T-cell (primary cell): ENCODE results near the gene BCO2. TPM values are rescaled to one million over a fixed set of nuclear protein-coding genes. Genes with fewer than 3 reads are reported as not detected.
"Not testable (repeated sequence)": the region's sequence is repeated elsewhere in the genome, so short reads cannot be mapped to it uniquely, and the experiment has no call there.

Experiments used
- ATAC-seq, 4 experiments: fragments of 200-7000 bp in 3 of 4; fragments of 150-1000 bp in 1 of 4; cut with Tn5 transposase; replicated peaks in 1 of 4; 1 replicate in 3 of 4; 2 replicates in 1 of 4; pipeline ENCODE4 v1.10.0; 2021; ENCODE audit warnings: moderate library complexity in 3 of 4, mild to moderate bottlenecking in 2 of 4, moderate number of reproducible peaks in 1 of 4
- CTCF ChIA-PET, 2 donors: fragments of 300-600 bp; sonication (Branson Sonifier 250); formaldehyde crosslinking; loops; one replicate each; lab custom pipeline; 2022; ENCODE audit warnings: antibody characterized with exemption in 2 of 2; lab: Charles Lee
- POLR2A ChIA-PET, 2 donors: fragments of 300-600 bp; sonication (Branson Sonifier 250); formaldehyde crosslinking; loops; one replicate each; lab custom pipeline; 2022; ENCODE audit warnings: antibody characterized with exemption in 2 of 2; lab: Charles Lee
- DNase-seq, 35 experiments: peaks; one replicate each; pipeline versions ENCODE4 v3.0.0 to v3.0.0-alpha.2; 2013 to 2023
- H3K27ac ChIP-seq: one replicate; pipeline ENCODE4 v1.5.1; 2013; ENCODE audit warnings: low read length
- H3K27me3 ChIP-seq, 2 experiments: replicated peaks in 1 of 2; 1 replicate in 1 of 2; 2 replicates in 1 of 2; pipeline versions ENCODE4 v1.6.1 to v1.7.0; 2013; ENCODE audit warnings: low read length in 1 of 2, mixed read lengths in 1 of 2; ENCODE audit not compliant: control insufficient read depth in 2 of 2, insufficient read depth in 2 of 2; ENCODE audit errors: extremely low read depth in 1 of 2
- H3K36me3 ChIP-seq, 2 donors: 1 replicate in 1 of 2; 2 replicates in 1 of 2; pipeline versions ENCODE4 v1.6.1 to v1.7.0; 2013; ENCODE audit warnings: low read length in 1 of 2; ENCODE audit not compliant: control insufficient read depth in 2 of 2, insufficient read depth in 1 of 2; ENCODE audit errors: extremely low read depth in 1 of 2
- H3K4me1 ChIP-seq, 2 experiments: 1 replicate in 1 of 2; 2 replicates in 1 of 2; pipeline versions ENCODE4 v1.6.1 to v1.7.0; 2013; ENCODE audit warnings: low read length in 2 of 2, mixed read lengths in 1 of 2; ENCODE audit not compliant: insufficient read depth in 2 of 2, control insufficient read depth in 1 of 2; ENCODE audit errors: extremely low read depth in 1 of 2
- H3K4me3 ChIP-seq, 2 donors: 1 replicate in 1 of 2; 2 replicates in 1 of 2; pipeline versions ENCODE4 v1.5.1 to v1.7.0; 2013; ENCODE audit warnings: mild to moderate bottlenecking in 2 of 2, low read length in 1 of 2, moderate library complexity in 1 of 2; ENCODE audit not compliant: control insufficient read depth in 1 of 2; ENCODE audit errors: extremely low read depth in 1 of 2
- H3K9me3 ChIP-seq: 2 replicates; pipeline ENCODE4 v1.7.0; 2013
- H3K27ac Mint-ChIP-seq, 2 donors: one replicate each; pipeline ENCODE4 v1.8.0; 2020 to 2021; ENCODE audit warnings: mild to moderate bottlenecking in 2 of 2, mixed read lengths in 2 of 2
- H3K27me3 Mint-ChIP-seq, 2 donors: one replicate each; pipeline ENCODE4 v1.8.0; 2021 to 2022; ENCODE audit warnings: mixed read lengths in 2 of 2
- H3K36me3 Mint-ChIP-seq: one replicate; pipeline ENCODE4 v1.8.0; 2021; ENCODE audit warnings: mixed read lengths
- H3K4me1 Mint-ChIP-seq, 3 donors: one replicate each; pipeline ENCODE4 v1.8.0; 2020 to 2022; ENCODE audit warnings: mixed read lengths in 3 of 3, mild to moderate bottlenecking in 1 of 3
- H3K4me3 Mint-ChIP-seq, 3 donors: one replicate each; pipeline ENCODE4 v1.8.0; 2020 to 2022; ENCODE audit warnings: mild to moderate bottlenecking in 3 of 3, mixed read lengths in 3 of 3, moderate library complexity in 3 of 3
- H3K9me3 Mint-ChIP-seq, 3 donors: one replicate each; pipeline ENCODE4 v1.8.0; 2020 to 2022; ENCODE audit warnings: mixed read lengths in 3 of 3
- WGBS: methylation state at CpG from one replicate; pipeline ENCODE4 v1.1.5; 2013; ENCODE audit warnings: missing lambda C conversion rate; ENCODE audit not compliant: insufficient coverage; 5-methylcytosine and 5-hydroxymethylcytosine counted together
- total RNA-seq, 35 experiments: library from RNA in 6 of 35; stranded (reverse) in 6 of 35; fragments of 120-200 nt in 1 of 35; gene quantifications; one replicate each; pipeline versions ENCODE4 v1.2.1 to v1.2.4 and lab custom pipeline; 2013 to 2026

Gene BCO2
- total RNA-seq, 5 donors from 2014 or later (not counting 1 experiment from before 2014, with no cell fraction given): 1.5 to 3.2 (median 1.8) TPM

GRCh38 chr11:112159098-112160065 lies 15.9 kb upstream of the BCO2 start:
- CTCF ChIA-PET: no interaction called here
- Histone ChIP-seq H3K27ac (no peak overlapping the region), H3K9me3 (no peaks in the 10 kb centered on the region), H3K4me3 (no peak overlapping the region), H3K36me3 (peaks cover 0 to 4% of the 10 kb centered on the region in 2 donors), H3K4me1 (no peaks in the 10 kb centered on the region), H3K27me3 (no peaks in the 10 kb centered on the region)
- Mint-ChIP-seq H3K4me1 (peaks cover 0 to 4% (median 3%) of the 10 kb centered on the region in 3 donors), H3K27ac (no peak overlapping the region), H3K36me3 (peaks cover 3% of the 10 kb centered on the region), H3K27me3 (peaks cover 5 to 15% of the 10 kb centered on the region in 2 donors), H3K9me3 (no peaks in the 10 kb centered on the region), H3K4me3 (no peak overlapping the region)
- DNase-seq: no peak
- ATAC-seq: no peak
- 100% methylated on average over 2 of the region's 7 CpGs for WGBS
- POLR2A ChIA-PET: interaction anchor here in 1 of 2 donors (0.6 kb wide), 1 partner anchor 233 kb away, joined by 3 read pairs; no protein-coding TSS in a partner anchor

GRCh38 chr11:112160091-112160848 lies 15.0 kb upstream of the BCO2 start:
- Mint-ChIP-seq H3K27me3 (peaks cover 5 to 15% of the 10 kb centered on the region in 2 donors), H3K9me3 (no peaks in the 10 kb centered on the region), H3K27ac (no peak overlapping the region), H3K4me3 (no peak overlapping the region), H3K4me1 (peaks cover 0 to 4% (median 3%) of the 10 kb centered on the region in 3 donors), H3K36me3 (peaks cover 6% of the 10 kb centered on the region)
- no CpG with 5 or more reads among the region's 2 CpGs for WGBS
- H3K27me3 ChIP-seq: no peaks in the 10 kb centered on the region
- H3K9me3 ChIP-seq: no peaks in the 10 kb centered on the region
- H3K27ac ChIP-seq: no peak overlapping the region
- ChIA-PET POLR2A (interaction anchor here in 1 of 2 donors (0.6 kb wide), 1 partner anchor 234 kb away, joined by 3 read pairs; no protein-coding TSS in a partner anchor), CTCF (no interaction called here)
- no peaks in the 10 kb centered on the region for H3K4me1 ChIP-seq
- H3K4me3 ChIP-seq: no peak overlapping the region
- DNase-seq (no peak), ATAC-seq (no peak)
- peaks cover 0 to 4% of the 10 kb centered on the region in 2 donors for H3K36me3 ChIP-seq

GRCh38 chr11:112161012-112161411 lies 14.3 kb upstream of the BCO2 start:
- Mint-ChIP-seq H3K27me3 (peaks cover 5 to 15% of the 10 kb centered on the region in 2 donors), H3K9me3 (no peaks in the 10 kb centered on the region), H3K4me1 (peaks cover 0 to 4% (median 3%) of the 10 kb centered on the region in 3 donors), H3K4me3 (no peak overlapping the region), H3K27ac (no peak overlapping the region), H3K36me3 (peaks cover 6% of the 10 kb centered on the region)
- H3K9me3 ChIP-seq: no peaks in the 10 kb centered on the region
- DNase-seq: no peak
- ChIA-PET CTCF (no interaction called here), POLR2A (no interaction called here)
- peaks cover 0 to 4% of the 10 kb centered on the region in 2 donors for H3K36me3 ChIP-seq
- no CpG with 5 or more reads among the region's 1 CpG for WGBS
- no peak overlapping the region for H3K4me3 ChIP-seq
- no peak overlapping the region for H3K27ac ChIP-seq
- H3K4me1 ChIP-seq: no peaks in the 10 kb centered on the region
- no peaks in the 10 kb centered on the region for H3K27me3 ChIP-seq
- no peak for ATAC-seq

- H3K4me1 ChIP-seq, POLR2A ChIA-PET, H3K36me3 ChIP-seq, H3K4me3 Mint-ChIP-seq, H3K9me3 ChIP-seq, H3K9me3 Mint-ChIP-seq, CTCF ChIA-PET, H3K27ac ChIP-seq, H3K36me3 Mint-ChIP-seq, H3K4me3 ChIP-seq, H3K27ac Mint-ChIP-seq, ATAC-seq, DNase-seq, H3K27me3 ChIP-seq, H3K4me1 Mint-ChIP-seq: not testable (repeated sequence)
- peaks cover 5 to 17% of the 10 kb centered on the region in 2 donors for H3K27me3 Mint-ChIP-seq
- WGBS: 100% methylated on average over 1 of the region's 1 CpG
Observed at GRCh38 chr11:112162200-112162599, 13.1 kb upstream of the BCO2 start.

GRCh38 chr11:112162761-112163546 lies 12.4 kb upstream of the BCO2 start:
- CTCF ChIA-PET: no interaction called here
- no peak overlapping the region for H3K27ac Mint-ChIP-seq
- WGBS: no CpG with 5 or more reads among the region's 6 CpGs
- H3K27me3 ChIP-seq: peaks cover 0 to 7% of the 10 kb centered on the region in 2 experiments
- POLR2A ChIA-PET: no interaction called here
- H3K4me3 ChIP-seq: no peak overlapping the region
- H3K27me3 Mint-ChIP-seq: peaks cover 11 to 21% of the 10 kb centered on the region in 2 donors
- no peak for ATAC-seq
- no peaks in the 10 kb centered on the region for H3K9me3 ChIP-seq
- peaks cover 4% of the 10 kb centered on the region for H3K36me3 Mint-ChIP-seq
- H3K9me3 Mint-ChIP-seq: no peaks in the 10 kb centered on the region
- no peak overlapping the region for H3K4me3 Mint-ChIP-seq
- H3K4me1 Mint-ChIP-seq: peaks cover 0 to 4% (median 3%) of the 10 kb centered on the region in 3 donors
- no peak overlapping the region for H3K27ac ChIP-seq
- no peak for DNase-seq
- H3K4me1 ChIP-seq: no peaks in the 10 kb centered on the region
- peaks cover 0 to 4% of the 10 kb centered on the region in 2 donors for H3K36me3 ChIP-seq
